ENCODE results near the gene CXCR5.

DNA sequence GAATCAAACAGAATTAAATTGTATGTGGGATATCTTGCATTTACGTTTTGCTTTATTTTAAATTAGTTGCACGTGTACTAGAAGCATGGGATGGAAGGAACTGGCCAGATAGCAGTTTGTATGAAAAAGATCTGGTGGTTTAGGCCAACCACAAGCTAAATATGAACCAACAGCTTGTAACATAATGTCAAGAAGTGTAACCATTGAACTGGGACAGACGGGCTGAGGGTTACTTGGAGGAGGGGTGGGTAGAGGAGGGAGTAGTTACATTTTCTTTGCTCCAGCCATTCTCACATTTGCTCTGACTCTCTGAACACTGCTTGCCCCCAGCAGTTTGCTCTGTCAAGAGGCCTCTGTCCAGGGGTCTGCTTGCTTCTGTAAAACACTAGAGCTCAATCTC, 31.7 kb upstream of the CXCR5 start:
- no peak for TF ChIP-seq YY1 (IDR thresholded peaks at IDR 0.05; ENCODE audit: low read depth)
- TF ChIP-seq EP300 (IDR thresholded peaks at IDR 0.05; ENCODE audit: borderline replicate concordance), result no peak
- TF ChIP-seq EGR1 (IDR thresholded peaks at IDR 0.05), result no peak
- no peak for TF ChIP-seq CEBPB (IDR thresholded peaks at IDR 0.05)
- no peak for TF ChIP-seq CREB1 (IDR thresholded peaks at IDR 0.05; ENCODE audit: low read depth)
- no peak for TF ChIP-seq NFIC (IDR thresholded peaks at IDR 0.05)
- TF ChIP-seq RAD21 (IDR thresholded peaks at IDR 0.05; ENCODE audit: low read depth), result no peak
- TF ChIP-seq, protein P1, sequence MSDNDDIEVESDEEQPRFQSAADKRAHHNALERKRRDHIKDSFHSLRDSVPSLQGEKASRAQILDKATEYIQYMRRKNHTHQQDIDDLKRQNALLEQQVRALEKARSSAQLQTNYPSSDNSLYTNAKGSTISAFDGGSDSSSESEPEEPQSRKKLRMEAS (IDR thresholded peaks at IDR 0.05), result no peak
- TF ChIP-seq FOXM1 (IDR thresholded peaks at IDR 0.05; ENCODE audit: borderline replicate concordance, low read depth), result no peak
- no peak for TF ChIP-seq TAF1 (IDR thresholded peaks at IDR 0.05; ENCODE audit: low read depth)
- TF ChIP-seq, protein P2, sequence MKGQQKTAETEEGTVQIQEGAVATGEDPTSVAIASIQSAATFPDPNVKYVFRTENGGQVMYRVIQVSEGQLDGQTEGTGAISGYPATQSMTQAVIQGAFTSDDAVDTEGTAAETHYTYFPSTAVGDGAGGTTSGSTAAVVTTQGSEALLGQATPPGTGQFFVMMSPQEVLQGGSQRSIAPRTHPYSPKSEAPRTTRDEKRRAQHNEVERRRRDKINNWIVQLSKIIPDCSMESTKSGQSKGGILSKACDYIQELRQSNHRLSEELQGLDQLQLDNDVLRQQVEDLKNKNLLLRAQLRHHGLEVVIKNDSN (IDR thresholded peaks at IDR 0.05), result no peak

Data from Ishikawa (cell line).